ENCODE results near the gene MOGAT1. TPM values are rescaled to one million over a fixed set of nuclear protein-coding genes. Genes with fewer than 3 reads are reported as not detected.
A peak's percentile ranks its signal among the peaks of the same experiment; 100 is the strongest.

MOGAT1 gene
- not detected in 2 replicates for total RNA-seq (2014; rRNA removed; shearing (Covaris generic))

GRCh38 chr2:222671259-222672067 lies at the start of gene MOGAT1:
Gene MOGAT1 (plus strand): TSS chr2:222671658. CDS start chr2:222671786, 128 bp downstream.
- in situ Hi-C loops (cut with HindIII; ENCODE audit: low sequenced_read_pairs): no loop called here

GRCh38 chr2:222621893-222622292 lies 49.6 kb upstream of the MOGAT1 start:
- in situ Hi-C loops (cut with HindIII; ENCODE audit: low sequenced_read_pairs): loop anchor here (25.0 kb wide), 1 partner anchor 310 kb away; a partner anchor contains a TSS
- DNase-seq (ENCODE audit: low spot score): no peak

More at GRCh38 chr2:222671259-222672067, at the start of gene MOGAT1:
- DNase-seq (ENCODE audit: low spot score): peak; percentile 12

- in situ Hi-C loops (cut with HindIII; ENCODE audit: low sequenced_read_pairs): loop anchor here (25.0 kb wide), 1 partner anchor 311 kb away; a partner anchor contains a TSS
- no peak for DNase-seq (ENCODE audit: low spot score)
These were observed 48.5 kb upstream of the MOGAT1 start for GRCh38 chr2:222622910-222623309.

- DNase-seq (ENCODE audit: low spot score): no peak
- in situ Hi-C loops (cut with HindIII; ENCODE audit: low sequenced_read_pairs): loop anchor here (25.0 kb wide), 1 partner anchor 312 kb away; a partner anchor contains a TSS
These were observed 47.6 kb upstream of the MOGAT1 start for GRCh38 chr2:222623756-222624309.

GRCh38 chr2:222627764-222628163 lies 43.7 kb upstream of the MOGAT1 start:
- in situ Hi-C loops (cut with HindIII; ENCODE audit: low sequenced_read_pairs): no loop called here

GRCh38 chr2:222635295-222635694 lies 36.2 kb upstream of the MOGAT1 start:
- in situ Hi-C loops (cut with HindIII; ENCODE audit: low sequenced_read_pairs): no loop called here

More at GRCh38 chr2:222627764-222628163, 43.7 kb upstream of the MOGAT1 start:
- no peak for DNase-seq (ENCODE audit: low spot score)

GRCh38 chr2:222637067-222637466 lies 34.4 kb upstream of the MOGAT1 start:
- DNase-seq (ENCODE audit: low spot score): no peak
- in situ Hi-C loops (cut with HindIII; ENCODE audit: low sequenced_read_pairs): no loop called here

More at GRCh38 chr2:222635295-222635694, 36.2 kb upstream of the MOGAT1 start:
- no peak for DNase-seq (ENCODE audit: low spot score)

GRCh38 chr2:222641336-222641735 lies 30.1 kb upstream of the MOGAT1 start:
- DNase-seq (ENCODE audit: low spot score): no peak
- in situ Hi-C loops (cut with HindIII; ENCODE audit: low sequenced_read_pairs): no loop called here

GRCh38 chr2:222643134-222643533 lies 28.3 kb upstream of the MOGAT1 start:
- no peak for DNase-seq (ENCODE audit: low spot score)
- in situ Hi-C loops (cut with HindIII; ENCODE audit: low sequenced_read_pairs): no loop called here

- no peak for DNase-seq (ENCODE audit: low spot score)
- in situ Hi-C loops (cut with HindIII; ENCODE audit: low sequenced_read_pairs): no loop called here
These were observed 25.4 kb upstream of the MOGAT1 start for GRCh38 chr2:222646008-222646407.

GRCh38 chr2:222649801-222650200 lies 21.7 kb upstream of the MOGAT1 start:
- in situ Hi-C loops (cut with HindIII; ENCODE audit: low sequenced_read_pairs): no loop called here
- DNase-seq (ENCODE audit: low spot score): no peak

GRCh38 chr2:222651718-222652418 lies 19.6 kb upstream of the MOGAT1 start:
- in situ Hi-C loops (cut with HindIII; ENCODE audit: low sequenced_read_pairs): no loop called here
- DNase-seq (ENCODE audit: low spot score): no peak

- DNase-seq (ENCODE audit: low spot score): no peak
- in situ Hi-C loops (cut with HindIII; ENCODE audit: low sequenced_read_pairs): no loop called here
These were observed 18.8 kb upstream of the MOGAT1 start for GRCh38 chr2:222652491-222653255.

- no peak for DNase-seq (ENCODE audit: low spot score)
- in situ Hi-C loops (cut with HindIII; ENCODE audit: low sequenced_read_pairs): no loop called here
These were observed 18.2 kb upstream of the MOGAT1 start for GRCh38 chr2:222653280-222653679.

GRCh38 chr2:222655787-222656525 lies 15.5 kb upstream of the MOGAT1 start, which contains the start of gene FARSB:
Gene FARSB (minus strand): TSS chr2:222656092. CDS start chr2:222656073, 19 bp downstream.
- DNase-seq (ENCODE audit: low spot score): peak; percentile 96

GRCh38 chr2:222656526-222657446 lies 14.7 kb upstream of the MOGAT1 start:
- DNase-seq (ENCODE audit: low spot score): peak; percentile 11
- in situ Hi-C loops (cut with HindIII; ENCODE audit: low sequenced_read_pairs): no loop called here

More at GRCh38 chr2:222655787-222656525, 15.5 kb upstream of the MOGAT1 start, which contains the start of gene FARSB:
- in situ Hi-C loops (cut with HindIII; ENCODE audit: low sequenced_read_pairs): no loop called here

GRCh38 chr2:222663479-222663878 lies 8.0 kb upstream of the MOGAT1 start:
- in situ Hi-C loops (cut with HindIII; ENCODE audit: low sequenced_read_pairs): no loop called here

More at GRCh38 chr2:222663479-222663878, 8.0 kb upstream of the MOGAT1 start:
- no peak for DNase-seq (ENCODE audit: low spot score)

All from G401 (cell line).